NCI-H345 (cell line): ENCODE results near the gene COPS2.
A peak's percentile ranks its signal among the peaks of the same experiment; 100 is the strongest.

Experiments used
- DNase-seq: peaks from one replicate; lab custom pipeline; 2025; lab: John Stamatoyannopoulos, UW

The COPS2 gene

DNA sequence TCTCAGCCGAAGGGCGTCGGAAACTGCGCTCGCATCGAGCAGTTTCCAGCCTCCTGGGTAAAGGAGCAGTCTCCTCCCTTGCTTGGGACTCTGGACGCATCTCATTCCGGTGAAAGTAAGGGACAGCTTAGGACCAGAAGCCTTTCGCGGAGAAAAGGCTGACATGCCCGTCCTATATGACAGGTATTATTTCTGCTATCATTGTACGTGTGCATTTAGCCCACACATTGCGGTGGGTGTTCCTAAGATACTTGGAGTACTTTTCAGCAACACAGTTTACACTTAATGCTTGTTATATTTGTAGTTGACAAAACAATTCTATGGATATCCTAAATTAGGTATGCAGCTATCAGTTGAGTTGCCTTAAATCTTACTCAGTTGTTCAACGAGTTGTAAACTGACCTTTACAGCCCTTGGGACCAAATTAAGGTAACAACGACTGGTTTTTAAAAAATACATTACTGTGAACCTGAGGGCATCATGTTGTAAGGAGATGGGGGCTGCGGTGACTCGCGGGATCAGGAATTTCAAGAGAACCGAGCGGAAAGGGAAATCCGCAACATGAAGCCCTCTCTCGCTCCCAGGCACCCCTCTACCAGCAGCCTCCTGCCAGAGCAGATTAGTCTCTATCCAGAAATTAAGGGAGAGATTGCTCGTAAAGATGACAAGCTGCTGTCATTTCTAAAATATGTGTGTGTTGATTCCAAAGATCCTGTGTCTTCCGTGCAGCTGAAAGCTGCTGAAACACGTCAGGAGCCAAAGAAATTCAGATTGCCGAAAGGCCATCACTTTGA lies 632 bp upstream of the COPS2 start:
- no peak for DNase-seq

DNA sequence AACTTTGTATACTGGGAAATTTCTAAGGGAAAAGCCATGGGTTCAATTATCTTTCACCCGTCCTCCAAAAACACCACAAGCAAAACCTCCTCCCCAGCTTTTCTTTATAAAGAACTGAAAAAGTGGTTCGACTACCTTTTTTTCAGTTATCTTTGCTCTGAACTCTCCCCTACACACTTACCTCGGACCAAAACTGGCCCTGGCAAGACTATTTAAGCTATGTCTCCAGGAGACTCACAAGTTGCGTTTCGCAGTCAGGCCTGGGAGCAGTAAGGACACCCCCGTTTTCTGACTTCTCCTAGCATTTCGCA lies 645 bp downstream of the COPS2 start:
- DNase-seq, result no peak

DNA sequence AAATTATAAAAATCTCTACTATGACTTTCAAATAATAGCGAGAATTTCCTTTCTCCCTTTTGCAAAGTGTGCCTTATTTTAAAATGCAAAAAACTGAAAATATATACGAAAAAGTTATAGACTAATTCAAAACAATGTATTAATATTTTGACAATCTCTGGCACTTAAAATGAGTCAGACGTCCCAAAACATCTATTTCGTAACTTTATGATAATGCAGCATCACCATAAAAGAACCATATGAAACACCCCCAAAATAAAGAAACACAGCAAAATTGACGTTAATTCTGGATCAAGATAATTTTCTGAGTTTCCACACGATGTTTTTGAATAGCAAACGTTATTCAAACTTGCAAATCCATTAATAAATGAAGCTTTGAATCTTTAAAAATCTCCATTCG lies 1.0 kb downstream of the COPS2 start:
- no peak for DNase-seq

DNA sequence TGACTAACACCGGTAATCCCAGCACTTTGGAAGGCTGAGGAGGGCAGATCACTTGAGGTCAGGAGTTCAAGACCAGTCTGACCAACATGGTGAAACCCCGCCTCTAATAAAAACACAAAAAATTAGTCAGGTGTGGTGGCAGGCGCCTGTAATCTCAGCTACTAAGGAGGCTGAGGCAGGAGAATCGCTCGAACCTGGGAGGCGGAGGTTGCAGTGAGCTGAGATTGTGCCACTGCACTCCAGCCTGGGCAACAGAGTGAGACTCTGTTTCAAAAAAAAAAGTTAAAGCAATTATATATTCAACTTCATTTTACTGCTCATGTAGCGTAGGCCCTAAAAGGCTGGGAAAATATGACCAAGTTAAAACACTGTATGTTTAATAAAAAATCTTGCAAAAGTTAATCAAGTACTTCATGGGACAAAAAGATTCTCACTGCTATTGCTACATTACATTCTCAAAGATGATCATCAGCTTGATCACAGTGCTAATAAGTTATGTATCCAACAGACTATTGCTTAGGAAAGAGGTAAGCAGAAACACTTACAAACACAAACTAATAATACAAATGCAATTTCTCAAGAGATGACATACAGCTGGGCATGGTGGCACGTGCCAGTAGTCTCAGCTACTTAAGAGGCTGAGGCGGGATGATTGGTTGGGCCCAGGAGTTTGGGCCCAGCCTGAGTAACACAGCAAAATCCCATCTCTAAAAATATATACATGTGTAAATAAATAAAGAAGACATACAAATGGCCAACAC lies 2.7 kb downstream of the COPS2 start:
- no peak for DNase-seq

DNA sequence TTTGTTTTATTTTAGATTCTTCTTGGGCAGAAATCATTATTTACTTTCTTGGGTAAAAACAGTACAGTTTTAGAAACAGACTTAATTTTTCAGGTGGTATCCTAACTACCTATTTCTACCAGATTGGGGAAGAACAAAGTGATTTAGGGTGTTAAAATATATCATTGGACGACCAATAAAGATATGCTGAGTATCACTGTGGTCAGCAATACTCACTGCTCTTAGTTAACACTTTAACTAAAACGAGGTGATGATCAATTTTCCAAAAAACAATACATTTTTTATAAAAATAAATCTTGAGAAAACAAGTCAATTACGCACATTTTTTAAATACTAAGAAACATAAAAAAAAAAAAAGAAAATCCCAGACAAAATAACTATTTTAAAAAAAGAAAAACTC lies 3.6 kb downstream of the COPS2 start:
- DNase-seq, result no peak

DNA sequence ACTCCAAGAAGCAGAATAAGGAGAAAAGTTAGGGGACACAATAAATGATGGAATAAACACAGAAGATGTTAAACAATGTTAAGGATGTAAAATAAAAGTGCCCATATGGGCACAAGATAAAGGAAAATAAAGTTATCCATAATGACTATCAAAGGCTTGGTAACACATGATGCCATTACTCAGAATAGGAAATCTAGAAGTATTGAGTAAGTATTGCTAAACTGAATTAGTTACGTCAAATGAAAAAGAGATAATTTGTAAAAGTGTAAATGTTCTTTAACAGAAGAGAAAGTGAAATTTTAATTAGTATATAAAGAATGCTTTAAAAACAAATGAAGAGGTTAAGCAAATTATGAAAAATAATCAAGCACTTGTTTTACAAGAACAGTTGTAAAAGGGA lies 6.7 kb downstream of the COPS2 start:
- DNase-seq, result no peak

DNA sequence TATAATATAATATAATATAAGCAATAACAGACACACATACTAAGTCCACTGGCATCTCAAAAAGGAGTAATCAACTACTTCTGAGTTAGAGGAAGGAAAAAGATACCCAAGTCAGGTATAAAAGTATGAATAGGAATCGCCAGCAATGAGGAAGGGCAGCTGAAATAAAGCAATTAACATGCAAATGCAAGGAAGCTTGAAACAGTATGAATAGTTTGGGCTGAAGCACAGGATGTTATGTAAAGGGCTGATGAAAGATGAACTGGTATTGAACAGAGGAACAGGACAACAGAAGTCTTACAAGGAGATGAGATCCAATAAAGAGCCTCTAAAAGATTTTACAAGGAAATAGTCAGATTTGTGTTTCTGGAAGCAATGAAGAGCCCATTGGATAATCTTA lies 7.1 kb downstream of the COPS2 start:
- no peak for DNase-seq

DNA sequence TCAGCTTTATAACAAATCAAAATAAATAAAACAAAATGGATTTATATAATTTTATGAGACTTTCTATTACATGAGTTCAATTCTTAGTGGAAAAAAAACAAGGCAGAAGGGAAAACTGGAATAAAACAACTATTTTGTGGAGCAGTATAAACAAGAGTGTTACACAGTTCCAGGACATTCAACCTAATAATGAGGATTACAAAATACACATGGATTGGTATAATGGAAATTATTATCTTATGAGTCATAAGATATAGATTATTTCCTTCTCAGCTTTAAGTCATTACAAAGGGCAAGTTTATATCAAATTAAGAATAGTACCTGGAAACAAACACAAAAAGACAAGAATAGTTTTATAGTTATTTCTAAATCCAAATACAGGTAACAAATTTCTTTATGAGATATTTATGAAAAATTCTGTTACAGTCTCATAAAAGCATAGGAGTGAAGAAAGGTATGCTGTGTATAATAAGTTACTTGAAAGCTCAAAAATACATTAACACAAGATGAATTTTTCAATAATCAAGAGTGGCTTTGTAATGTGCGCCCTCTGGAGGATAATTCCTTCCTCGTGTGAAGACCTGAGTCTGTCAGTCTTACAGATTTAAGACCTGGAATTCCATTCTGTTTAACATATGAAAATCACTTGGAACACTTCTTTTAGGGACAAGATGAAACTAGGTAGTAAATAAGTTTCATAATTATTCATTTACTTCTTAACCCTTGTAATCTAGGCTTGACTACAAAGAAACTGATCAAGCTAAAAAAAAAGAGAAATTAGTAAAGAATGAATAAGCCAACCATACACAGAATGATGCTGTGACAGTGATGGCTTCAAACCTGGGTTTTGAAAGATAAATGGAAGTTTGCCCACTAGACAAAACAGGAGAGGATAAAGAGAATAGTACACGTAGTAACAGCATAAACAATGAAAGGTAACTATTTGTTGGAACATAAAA lies 9.5 kb downstream of the COPS2 start:
- peak; percentile 23 for DNase-seq

DNA sequence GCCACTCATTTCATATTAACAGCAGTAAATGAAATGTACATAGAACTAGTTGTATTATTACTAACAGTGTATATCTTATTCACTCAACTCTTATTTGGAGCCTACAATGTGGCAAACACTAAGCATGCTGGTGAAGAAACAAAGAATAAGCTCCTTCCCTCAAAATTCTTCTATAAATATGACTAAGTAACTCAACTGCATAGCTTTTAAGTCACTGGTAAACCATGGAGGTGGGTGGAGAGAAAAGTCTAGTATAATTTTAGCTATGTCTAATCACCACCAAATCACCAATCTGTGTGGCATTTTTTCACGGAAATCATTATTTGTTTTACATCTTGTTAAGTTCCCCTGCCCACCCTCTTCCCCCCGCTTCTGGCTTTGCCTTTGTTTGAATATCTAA lies 17.5 kb downstream of the COPS2 start:
- no peak for DNase-seq

DNA sequence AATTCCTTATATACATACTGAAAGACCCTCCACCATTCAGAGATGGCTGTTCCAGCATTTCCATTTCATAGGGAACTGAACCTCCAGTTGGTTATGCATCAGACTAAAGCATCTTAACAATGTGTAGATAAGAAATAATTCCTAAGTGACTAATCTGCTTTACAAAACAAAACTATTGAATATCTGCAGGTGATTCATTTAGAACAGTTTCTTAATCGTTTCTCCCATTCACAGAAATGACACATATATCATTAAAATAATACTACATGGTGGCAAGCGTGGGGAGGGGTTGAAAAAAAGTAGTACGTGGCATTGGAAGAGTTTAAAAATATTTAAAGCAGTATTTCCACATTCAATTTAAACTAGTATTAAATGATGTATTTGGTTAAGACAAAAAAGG lies 19.5 kb downstream of the COPS2 start:
- DNase-seq, result no peak

DNA sequence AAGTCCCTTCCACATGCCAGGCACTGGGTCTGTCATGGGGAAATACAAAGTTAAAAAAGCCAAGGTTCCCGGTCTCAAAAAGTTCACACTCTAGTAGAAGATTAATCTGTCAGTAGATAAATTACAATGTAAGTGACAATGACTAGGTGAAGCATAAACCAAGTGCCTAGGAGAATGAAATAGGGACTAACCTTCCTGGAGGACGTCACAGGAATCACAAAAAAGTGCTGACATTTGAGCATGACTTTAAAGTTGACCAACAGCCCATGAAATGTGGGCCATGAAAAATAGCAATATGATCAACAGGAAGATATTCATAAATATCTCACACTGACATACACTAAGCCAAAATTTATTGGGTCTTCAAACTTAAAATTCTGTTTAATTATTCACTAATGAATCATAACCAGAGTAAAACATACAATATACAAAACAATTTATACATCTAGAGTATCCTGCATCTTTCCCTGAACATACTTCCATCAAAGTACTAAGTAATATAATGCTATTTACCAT lies 20.0 kb downstream of the COPS2 start:
- no peak for DNase-seq

DNA sequence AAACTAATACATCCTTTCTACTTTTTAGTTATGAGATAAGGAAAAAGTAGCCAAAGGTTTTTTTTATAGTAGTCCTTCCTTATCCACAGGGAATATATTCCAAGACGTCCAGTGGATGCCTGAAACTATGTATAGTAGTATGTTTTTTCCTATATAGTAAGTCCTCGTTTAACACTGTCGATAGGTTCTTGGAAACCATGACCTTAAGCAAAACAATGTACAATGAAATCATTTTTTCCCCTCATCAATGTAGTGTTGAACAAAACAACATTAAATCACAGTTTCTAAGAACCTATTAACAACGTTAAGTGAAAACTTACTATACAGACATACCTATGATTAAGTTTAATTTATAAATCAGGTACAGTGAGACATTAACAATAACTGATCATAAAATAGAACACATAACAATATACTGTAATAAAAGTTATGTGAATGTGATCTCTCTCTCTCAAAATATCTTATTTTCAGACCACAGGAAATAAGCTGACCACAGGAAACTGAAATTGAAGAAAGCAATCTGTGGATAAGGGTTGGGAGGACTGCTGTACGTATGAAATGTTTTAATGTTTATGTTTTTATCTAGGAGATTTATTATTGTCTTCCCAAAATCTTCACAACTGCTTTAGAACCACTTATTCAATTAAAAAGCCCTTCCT lies 20.6 kb downstream of the COPS2 start:
- DNase-seq, result no peak

DNA sequence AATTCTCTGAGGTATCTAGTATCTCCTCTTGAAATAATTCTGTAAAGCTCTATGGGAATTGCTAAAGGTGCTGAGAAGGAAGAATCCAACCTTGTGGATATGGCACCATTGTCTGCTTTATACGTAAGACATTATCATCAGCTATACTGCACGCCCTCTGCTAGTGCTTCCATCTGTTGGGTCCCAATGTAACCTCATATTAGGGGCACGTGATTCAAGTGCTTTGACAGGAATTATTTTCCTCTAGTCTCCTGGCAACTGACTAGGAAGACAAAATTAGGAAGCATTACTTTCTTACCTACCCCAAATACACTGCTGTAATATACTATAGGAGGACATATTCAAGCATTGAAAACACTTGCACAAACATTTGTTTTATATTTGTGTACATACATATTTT lies 24.0 kb downstream of the COPS2 start:
- no peak for DNase-seq

DNA sequence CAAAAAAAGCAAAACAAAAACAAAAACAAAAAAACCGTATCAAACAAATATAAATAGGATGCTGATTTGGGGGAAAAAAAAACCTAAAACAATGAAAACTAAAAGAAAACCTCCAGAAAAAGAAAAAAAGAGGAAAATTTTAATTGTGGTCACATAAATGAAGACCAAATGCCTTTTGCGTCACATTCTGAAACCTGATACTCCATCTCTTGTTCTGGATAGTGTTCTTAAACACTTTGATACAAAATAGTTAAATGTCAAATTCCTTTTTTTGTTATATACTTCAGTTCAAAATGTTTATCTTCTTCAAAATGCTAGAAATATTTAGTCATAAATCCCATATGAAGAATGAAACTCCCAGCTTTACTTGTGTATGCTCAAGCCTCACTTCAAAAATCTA lies 31.0 kb downstream of the COPS2 start:
- no peak for DNase-seq

DNA sequence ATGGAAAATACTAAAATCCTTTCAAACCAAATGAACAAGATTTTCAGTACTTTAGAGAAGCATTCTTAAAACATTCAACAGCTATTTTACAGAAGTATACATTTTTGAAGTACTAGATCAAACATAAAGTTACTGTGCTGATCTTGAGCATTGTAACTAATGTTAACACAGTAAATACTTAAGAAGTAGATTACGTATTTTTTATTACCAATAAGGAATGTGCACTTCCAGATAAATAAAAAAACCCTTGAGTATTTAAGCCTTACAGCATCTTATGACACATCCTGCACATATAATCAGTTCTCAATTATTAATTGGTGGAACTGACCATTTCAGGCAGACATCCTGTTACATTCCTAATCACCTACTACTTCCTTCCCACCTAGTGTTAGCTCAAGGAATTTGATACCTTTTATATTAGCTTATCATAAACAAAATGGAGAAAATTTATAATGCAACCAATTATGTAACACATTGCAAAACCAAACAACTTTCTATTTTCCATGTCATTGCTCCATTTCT lies 32.8 kb downstream of the COPS2 start:
- DNase-seq, result no peak

DNA sequence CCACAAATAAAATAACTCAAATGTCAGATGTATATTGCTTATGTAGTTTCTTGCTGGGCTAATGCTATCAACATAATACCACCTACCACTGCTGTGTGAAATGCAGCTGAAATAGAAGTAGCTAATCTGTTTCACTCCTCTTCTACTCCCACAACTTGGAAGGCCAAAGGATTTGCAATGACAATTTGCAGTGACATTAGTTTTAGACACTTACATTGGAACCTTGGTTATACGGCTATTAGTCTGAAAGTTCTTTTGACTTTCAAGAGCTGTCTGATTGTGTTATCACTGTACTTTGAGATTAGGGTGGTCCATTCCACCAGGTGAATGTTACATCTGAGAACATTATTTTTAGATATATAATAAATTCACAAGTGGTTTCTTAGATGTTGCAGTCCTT lies 33.5 kb downstream of the COPS2 start:
- DNase-seq, result no peak

DNA sequence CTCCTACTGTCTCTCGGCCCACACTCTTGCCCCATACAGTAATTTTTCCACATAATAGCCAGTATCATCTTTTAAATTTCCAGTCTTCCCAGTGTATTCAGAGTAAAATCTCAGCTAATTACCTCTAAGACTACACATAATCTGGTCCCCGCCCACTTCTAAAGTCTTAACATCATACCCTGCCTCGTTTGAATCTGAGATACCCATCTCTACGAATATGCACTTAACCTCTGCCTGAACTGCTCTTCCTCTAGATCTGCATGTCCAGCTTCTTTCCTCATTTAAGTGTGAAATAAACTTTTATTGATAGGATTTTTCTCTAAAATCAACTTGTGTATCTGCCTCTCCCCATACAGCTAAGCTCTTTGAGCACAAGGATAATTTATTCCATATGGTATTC lies 34.6 kb downstream of the COPS2 start:
- no peak for DNase-seq

DNA sequence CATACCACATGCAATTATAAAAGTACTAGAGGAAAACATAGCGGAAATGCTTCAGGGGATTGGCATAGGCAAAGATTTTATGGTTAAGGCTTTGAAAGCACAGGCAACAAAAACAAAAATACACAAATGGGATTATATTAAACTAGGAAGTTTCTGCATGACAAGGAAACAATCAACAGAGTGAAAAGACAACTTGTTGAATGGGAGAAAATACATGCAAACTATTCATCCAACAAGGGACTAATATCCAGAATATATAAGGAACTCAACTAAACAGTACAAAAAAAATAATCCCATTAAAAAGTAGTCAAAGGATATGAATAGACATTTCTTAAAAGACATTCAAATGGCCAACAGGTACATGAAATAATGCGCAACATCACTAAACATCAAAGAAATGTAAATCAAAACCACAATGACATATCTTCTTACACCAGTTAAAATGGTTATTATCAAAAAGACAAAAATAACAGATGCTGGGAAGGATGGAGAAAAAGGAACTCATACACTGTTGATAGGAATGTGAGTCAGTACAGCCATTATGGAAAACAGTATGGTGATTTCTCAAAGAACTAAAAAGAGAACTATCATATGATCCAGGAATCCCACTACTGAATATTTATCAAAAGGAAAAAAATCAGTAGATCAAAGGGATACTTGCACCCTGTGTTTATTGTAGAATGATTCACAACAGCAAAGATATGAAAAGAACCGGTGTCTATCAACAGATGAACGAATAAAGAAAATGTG lies 39.1 kb downstream of the COPS2 start:
- no peak for DNase-seq

DNA sequence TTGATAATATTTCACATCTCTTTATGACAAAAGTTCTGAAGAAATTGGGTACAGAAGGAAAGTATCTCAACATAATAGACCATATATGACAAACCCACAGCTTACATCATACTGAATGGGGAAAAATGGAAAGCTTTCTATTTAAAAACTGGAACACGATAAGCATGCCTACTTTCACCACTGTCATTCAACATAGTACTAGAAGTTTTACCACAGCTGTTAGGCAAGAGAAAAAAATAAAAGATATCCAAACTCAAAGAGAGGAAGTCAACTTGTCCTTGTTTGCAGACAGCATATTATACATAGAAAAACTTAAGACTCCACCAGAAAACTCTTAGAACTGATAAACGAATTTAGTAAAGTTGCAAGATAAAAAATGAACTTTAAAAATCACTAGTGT lies 40.3 kb downstream of the COPS2 start:
- no peak for DNase-seq

DNA sequence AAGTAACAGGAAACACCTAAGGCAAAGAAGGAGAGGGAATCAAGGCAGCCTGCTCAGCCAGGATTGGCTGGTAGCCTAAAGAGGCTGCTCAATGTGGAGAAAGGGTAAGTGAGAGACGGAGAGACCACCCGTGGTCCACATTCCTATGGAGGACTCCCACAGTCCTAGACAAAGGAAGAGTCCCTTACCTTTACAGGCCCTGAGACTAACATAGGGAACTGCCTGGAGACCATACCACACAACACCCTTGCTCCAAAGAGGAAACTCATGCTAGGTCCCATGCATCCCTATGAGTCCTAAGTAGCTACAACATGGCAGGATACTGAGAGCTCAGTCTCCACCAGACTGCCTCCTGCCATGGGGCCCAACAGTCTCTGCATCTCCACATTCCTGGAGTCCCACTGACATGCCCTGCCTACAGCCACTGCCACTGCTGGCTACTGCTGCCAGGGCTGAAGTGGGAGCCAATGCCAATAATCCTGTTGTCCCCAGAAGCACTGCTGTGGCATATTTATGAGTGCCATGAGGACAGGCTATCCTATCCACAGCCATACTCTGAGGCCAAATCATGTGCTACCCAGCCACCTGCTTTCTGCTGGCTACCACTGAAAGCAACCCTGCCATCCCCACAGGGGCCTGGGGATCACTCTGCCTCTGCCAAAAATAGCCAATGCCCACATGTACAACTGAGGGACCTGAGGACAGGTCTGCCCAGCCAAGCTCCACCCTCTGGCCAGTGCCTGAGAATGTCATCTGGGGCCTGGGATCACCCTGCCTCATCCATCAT lies 45.0 kb downstream of the COPS2 start:
- no peak for DNase-seq
